Fibroblast of skin of left biceps (primary cell): ENCODE measurements around the gene HCST.
"Not testable (repeated sequence)": the region's sequence is repeated elsewhere in the genome, so short reads cannot be mapped to it uniquely, and the experiment has no call there.

Experiments used
- DNase-seq, 2 experiments: peaks; one replicate each; pipeline ENCODE4 v3.0.0-alpha.2; 2013; ENCODE audit warnings: low read depth in 2 of 2

The HCST gene

GRCh38 chr19:35879770-35880317 is 22.5 kb upstream of the HCST start:
- DNase-seq: peak; percentile 43 to 44

GRCh38 chr19:35882114-35882832 is 20.1 kb upstream of the HCST start:
- peak; percentile 47 to 54 for DNase-seq

- DNase-seq: no peak
Observed at GRCh38 chr19:35883882-35884281, 18.4 kb upstream of the HCST start.

GRCh38 chr19:35885225-35885738 is 17.0 kb upstream of the HCST start:
- DNase-seq: no peak

GRCh38 chr19:35885904-35886303 is 16.4 kb upstream of the HCST start:
- no peak for DNase-seq

GRCh38 chr19:35887197-35887596 is 15.1 kb upstream of the HCST start:
- no peak for DNase-seq

- DNase-seq: no peak
Observed at GRCh38 chr19:35888398-35888797, 13.9 kb upstream of the HCST start.

- no peak for DNase-seq
Observed at GRCh38 chr19:35889370-35890112, 12.8 kb upstream of the HCST start.

- DNase-seq: no peak
Observed at GRCh38 chr19:35890113-35890650, 12.1 kb upstream of the HCST start.

GRCh38 chr19:35891819-35892218 is 10.5 kb upstream of the HCST start:
- DNase-seq: not testable (repeated sequence)

GRCh38 chr19:35894342-35894741 is 8.0 kb upstream of the HCST start:
- DNase-seq: no peak

GRCh38 chr19:35895911-35896642 is 6.3 kb upstream of the HCST start:
- DNase-seq: no peak

GRCh38 chr19:35896643-35897040 is 5.7 kb upstream of the HCST start:
- DNase-seq: no peak

GRCh38 chr19:35897706-35898451 is 4.5 kb upstream of the HCST start:
- DNase-seq: no peak

- no peak for DNase-seq
Observed at GRCh38 chr19:35898499-35898809, 3.9 kb upstream of the HCST start.

- DNase-seq: peak; percentile 19 to 36
Observed at GRCh38 chr19:35899547-35900214, 2.6 kb upstream of the HCST start.

- DNase-seq: no peak
Observed at GRCh38 chr19:35901055-35901644, 1.2 kb upstream of the HCST start.

- no peak for DNase-seq
Observed at GRCh38 chr19:35902870-35903475, 644 bp downstream of the HCST start.

GRCh38 chr19:35903550-35904179 is 1.3 kb downstream of the HCST start:
- DNase-seq: peak in 1 of 2 experiments; percentile 15
